AG09319 (cell line): Measurements from ENCODE around the gene CABP4.

Experiments
- DNase-seq: peaks from one replicate; pipeline ENCODE4 v3.0.0-alpha.2; 2010; ENCODE audit warnings: low read depth; ENCODE audit errors: extremely low read depth
- CTCF ChIP-seq: IDR thresholded peaks from 2 replicates; pipeline ENCODE4 v1.5.1; 2011; ENCODE audit warnings: low read depth, mild to moderate bottlenecking, inconsistent platforms, low read length, moderate library complexity

The CABP4 gene

GRCh38 chr11:67409261-67409666, 45.9 kb upstream of the CABP4 start:
- TF ChIP-seq CTCF: no peak
- DNase-seq: no peak

GRCh38 chr11:67409781-67410368, 45.3 kb upstream of the CABP4 start:
- DNase-seq: no peak
- TF ChIP-seq CTCF: no peak

DNA sequence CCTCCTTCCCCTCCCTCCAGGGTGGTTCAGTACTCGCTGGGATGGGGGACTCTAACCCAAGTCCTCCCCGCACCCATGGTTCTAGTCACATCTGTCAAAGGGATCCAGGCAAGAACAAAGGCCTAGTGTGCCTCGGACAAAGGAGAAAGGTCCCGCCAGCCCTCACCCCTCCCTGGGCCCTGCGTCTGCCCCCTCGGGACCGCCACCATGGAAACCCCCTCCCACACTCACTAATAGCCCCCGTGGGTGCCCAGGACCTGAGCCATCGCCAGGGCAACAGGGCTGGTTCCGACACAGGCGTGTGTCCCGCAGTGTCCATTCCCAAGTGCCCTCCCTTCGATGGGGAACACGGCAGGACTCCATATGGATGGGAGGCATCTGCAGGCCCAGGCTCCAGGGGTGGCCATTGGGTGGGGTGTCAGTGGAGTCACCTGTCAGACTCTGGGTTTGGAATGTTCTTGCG, 44.8 kb upstream of the CABP4 start:
- no peak for TF ChIP-seq CTCF

GRCh38 chr11:67410984-67411784, 44.0 kb upstream of the CABP4 start:
- DNase-seq: no peak
- no peak for TF ChIP-seq CTCF

More for the DNA sequence above, 44.8 kb upstream of the CABP4 start:
- DNase-seq: no peak

- TF ChIP-seq CTCF: no peak
These were observed 43.4 kb upstream of the CABP4 start for GRCh38 chr11:67411785-67412152.

GRCh38 chr11:67412495-67413179, 42.5 kb upstream of the CABP4 start:
- no peak for DNase-seq
- no peak for TF ChIP-seq CTCF

More at GRCh38 chr11:67411785-67412152, 43.4 kb upstream of the CABP4 start:
- no peak for DNase-seq
